Skeletal muscle tissue (tissue), 4 donors: ENCODE results near the gene PEAR1. TPM values are rescaled to one million over a fixed set of nuclear protein-coding genes. Genes with fewer than 3 reads are reported as not detected.
A peak's percentile ranks its signal among the peaks of the same experiment; 100 is the strongest.

Source experiments
- H3K27ac ChIP-seq: one replicate; pipeline ENCODE4 v1.7.0; 2013; ENCODE audit warnings: mild to moderate bottlenecking, low read depth, low read length, inconsistent platforms
- H3K27me3 ChIP-seq, 3 donors: one replicate each; pipeline ENCODE4 v1.7.0; 2013; ENCODE audit warnings: low read length in 3 of 3; ENCODE audit not compliant: control insufficient read depth in 3 of 3, insufficient read depth in 3 of 3
- H3K36me3 ChIP-seq, 3 donors: one replicate each; pipeline ENCODE4 v1.7.0; 2013; ENCODE audit warnings: low read length in 3 of 3; ENCODE audit not compliant: control insufficient read depth in 3 of 3, insufficient read depth in 3 of 3
- H3K4me1 ChIP-seq, 3 donors: one replicate each; pipeline ENCODE4 v1.7.0; 2013; ENCODE audit warnings: low read length in 3 of 3, mild to moderate bottlenecking in 3 of 3; ENCODE audit not compliant: control insufficient read depth in 3 of 3, insufficient read depth in 3 of 3
- H3K4me3 ChIP-seq, 3 donors: one replicate each; pipeline ENCODE4 v1.7.0; 2013; ENCODE audit warnings: low read length in 3 of 3
- H3K9ac ChIP-seq, 3 donors: one replicate each; pipeline ENCODE4 v1.7.0; 2013; ENCODE audit warnings: low read length in 3 of 3, mild to moderate bottlenecking in 3 of 3, moderate library complexity in 2 of 3, low read depth in 1 of 3
- H3K9me3 ChIP-seq, 3 donors: one replicate each; pipeline ENCODE4 v1.7.0; 2013; ENCODE audit warnings: low read length in 3 of 3; ENCODE audit not compliant: control insufficient read depth in 3 of 3
- total RNA-seq: library from RNA; depleted of rRNA; stranded (reverse); fragments of >200 nt; gene quantifications from one replicate; pipeline ENCODE4 v1.2.3, GENCODE V29; 2014
- donor health status: Osteomylitis.

Gene PEAR1
- total RNA-seq, 1 donor from 2014 or later, result 4.7 TPM

DNA sequence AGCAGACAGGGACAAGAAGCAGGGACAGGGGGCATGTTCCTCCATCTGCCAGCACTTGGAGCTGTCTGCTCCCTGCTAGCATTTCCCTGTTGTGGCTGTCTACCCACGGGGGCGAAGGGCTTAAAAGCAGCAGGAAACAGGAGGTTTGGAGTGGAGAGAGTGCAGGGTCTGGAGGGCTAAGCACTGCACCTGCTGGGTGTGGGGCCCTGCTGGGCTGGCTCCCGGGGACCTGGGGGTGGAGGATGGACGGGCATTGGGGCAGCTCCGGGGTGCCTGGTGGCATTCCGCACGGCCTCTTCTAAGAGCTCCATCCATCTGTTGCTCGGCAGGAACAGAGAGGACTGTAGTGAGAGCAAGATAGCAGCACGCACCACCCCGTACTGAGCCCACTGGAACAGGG lies 48.2 kb downstream of the PEAR1 start:
- no peaks in the 10 kb centered on the region for H3K27me3 ChIP-seq
- no peak overlapping the region for H3K4me3 ChIP-seq

DNA sequence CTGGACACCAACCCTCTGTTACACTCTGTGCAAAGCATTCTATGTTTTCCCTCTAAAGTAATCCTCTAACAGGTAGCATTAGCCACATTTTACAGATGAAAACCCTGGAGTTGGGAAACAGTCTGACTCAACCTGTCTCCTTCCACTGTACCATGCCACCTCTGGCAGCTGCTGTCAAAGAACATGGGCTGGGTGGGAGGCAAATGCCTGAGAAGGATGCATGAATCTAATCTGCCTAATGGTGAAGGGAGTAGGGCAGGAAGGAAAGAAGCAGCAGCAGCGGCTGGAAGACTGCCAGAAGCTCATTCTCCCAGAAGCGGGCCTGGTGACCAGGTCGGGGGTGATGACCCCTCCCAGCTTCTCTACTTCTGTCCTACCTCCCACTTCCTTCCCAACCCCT lies 48.7 kb downstream of the PEAR1 start:
- Histone ChIP-seq H3K27me3 (no peaks in the 10 kb centered on the region), H3K9me3 (no peaks in the 10 kb centered on the region), H3K4me1 (no peaks in the 10 kb centered on the region), H3K9ac (no peak overlapping the region), H3K27ac (no peak overlapping the region), H3K36me3 (peaks cover 88 to 97% (median 93%) of the 10 kb centered on the region in 3 donors), H3K4me3 (no peak overlapping the region)

More for the DNA sequence above, 48.2 kb downstream of the PEAR1 start:
- no peaks in the 10 kb centered on the region for H3K4me1 ChIP-seq
- peaks cover 84 to 97% (median 93%) of the 10 kb centered on the region in 3 donors for H3K36me3 ChIP-seq
- H3K9me3 ChIP-seq, result no peaks in the 10 kb centered on the region
- H3K27ac ChIP-seq, result no peak overlapping the region
- no peak overlapping the region for H3K9ac ChIP-seq

DNA sequence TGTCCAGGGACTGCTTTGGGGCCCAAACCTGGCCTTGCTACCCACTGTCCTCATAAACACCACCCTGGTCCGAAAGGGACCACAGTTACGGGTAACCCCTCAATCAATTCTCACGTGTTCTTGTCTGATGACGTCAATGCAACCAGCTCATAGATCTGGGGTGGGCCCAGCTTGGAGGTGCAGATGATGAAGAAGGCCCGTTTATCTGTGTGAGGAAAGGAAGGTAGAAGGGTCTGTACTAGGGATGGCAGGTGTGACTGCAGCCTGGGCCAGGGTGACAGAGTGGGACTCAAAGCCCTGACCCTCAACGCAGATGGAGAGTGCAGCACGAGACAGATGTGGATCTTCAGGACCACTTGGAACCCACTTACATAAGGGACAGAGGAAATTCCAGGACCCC lies 49.1 kb downstream of the PEAR1 start:
- Histone ChIP-seq H3K27ac (no peak overlapping the region), H3K36me3 (peaks cover 86 to 97% (median 93%) of the 10 kb centered on the region in 3 donors), H3K4me3 (no peak overlapping the region), H3K9me3 (no peaks in the 10 kb centered on the region), H3K9ac (no peak overlapping the region), H3K27me3 (no peaks in the 10 kb centered on the region), H3K4me1 (no peaks in the 10 kb centered on the region)

DNA sequence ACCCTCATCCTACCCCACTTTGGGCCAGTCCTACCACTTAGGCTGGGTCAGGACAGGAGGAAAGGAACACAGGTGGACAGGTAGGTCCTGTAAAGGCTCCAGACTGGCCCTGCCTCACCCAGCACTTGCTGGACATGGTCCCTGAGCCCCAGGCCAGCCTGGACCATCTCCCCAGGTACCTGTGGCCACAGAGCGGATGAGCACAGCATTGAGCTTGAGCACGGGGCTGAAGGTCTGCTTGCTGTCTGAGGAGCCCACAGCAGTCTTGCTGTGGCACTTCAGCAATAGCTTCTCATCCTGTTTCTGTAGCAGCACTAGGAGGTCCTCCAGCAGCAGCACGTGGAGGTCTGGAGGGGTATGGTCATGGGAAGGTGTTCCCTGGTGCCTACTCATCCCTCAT lies 50.2 kb downstream of the PEAR1 start:
- H3K9me3 ChIP-seq, result no peaks in the 10 kb centered on the region
- H3K9ac ChIP-seq, result peak overlapping the region in 1 of 3 donors; percentile 25
- H3K4me1 ChIP-seq, result no peaks in the 10 kb centered on the region
- H3K4me3 ChIP-seq, result no peak overlapping the region
- H3K27ac ChIP-seq, result no peak overlapping the region
- H3K27me3 ChIP-seq, result no peaks in the 10 kb centered on the region
- H3K36me3 ChIP-seq, result peaks cover 88 to 98% (median 94%) of the 10 kb centered on the region in 3 donors

DNA sequence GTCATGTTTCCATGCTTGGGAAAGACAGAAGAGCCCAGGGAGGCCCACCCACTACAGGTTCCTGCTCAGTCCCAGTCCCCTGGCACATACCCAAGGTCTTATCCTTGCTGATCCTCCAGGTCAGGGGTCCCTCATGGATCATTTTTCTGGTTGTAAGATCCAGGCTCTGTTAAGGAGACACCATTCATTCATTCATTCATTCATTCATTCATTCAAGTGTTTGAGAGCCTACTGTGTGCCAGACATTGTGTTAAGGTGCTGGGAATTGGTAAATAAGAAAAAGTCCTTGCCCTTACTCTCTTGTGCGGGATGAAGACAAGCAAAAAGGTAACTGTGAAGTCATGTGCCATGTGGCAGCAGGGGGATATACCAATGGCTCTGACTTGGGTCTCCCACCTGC lies 50.8 kb downstream of the PEAR1 start:
- Histone ChIP-seq H3K27me3 (no peaks in the 10 kb centered on the region), H3K4me1 (no peaks in the 10 kb centered on the region), H3K27ac (no peak overlapping the region), H3K36me3 (peaks cover 88 to 98% (median 94%) of the 10 kb centered on the region in 3 donors), H3K4me3 (no peak overlapping the region), H3K9me3 (no peaks in the 10 kb centered on the region), H3K9ac (no peak overlapping the region)

DNA sequence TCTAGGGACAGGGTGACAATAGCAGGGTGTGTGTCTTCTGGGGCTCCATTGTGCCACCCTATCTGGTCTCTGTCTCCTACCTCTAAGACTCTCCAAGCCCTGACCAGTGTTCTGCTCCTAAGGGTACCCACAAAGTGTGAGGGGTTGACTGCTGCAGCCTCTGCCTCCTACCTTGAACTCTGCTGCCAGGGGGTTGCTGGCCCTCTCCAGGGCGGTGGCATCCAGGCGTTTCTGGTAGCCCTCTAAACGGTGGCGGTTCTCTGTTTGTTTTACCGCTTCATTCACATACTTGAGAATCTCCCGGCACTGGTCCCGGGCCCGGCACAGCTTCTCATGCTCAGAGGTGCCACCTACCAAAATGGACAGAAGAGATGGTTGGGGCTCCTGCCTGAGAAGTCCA lies 51.3 kb downstream of the PEAR1 start:
- no peaks in the 10 kb centered on the region for H3K27me3 ChIP-seq
- H3K27ac ChIP-seq, result no peak overlapping the region
- H3K4me3 ChIP-seq, result no peak overlapping the region
- H3K9ac ChIP-seq, result no peak overlapping the region
- no peaks in the 10 kb centered on the region for H3K9me3 ChIP-seq
- peaks cover 87 to 98% (median 94%) of the 10 kb centered on the region in 3 donors for H3K36me3 ChIP-seq
- H3K4me1 ChIP-seq, result no peaks in the 10 kb centered on the region

DNA sequence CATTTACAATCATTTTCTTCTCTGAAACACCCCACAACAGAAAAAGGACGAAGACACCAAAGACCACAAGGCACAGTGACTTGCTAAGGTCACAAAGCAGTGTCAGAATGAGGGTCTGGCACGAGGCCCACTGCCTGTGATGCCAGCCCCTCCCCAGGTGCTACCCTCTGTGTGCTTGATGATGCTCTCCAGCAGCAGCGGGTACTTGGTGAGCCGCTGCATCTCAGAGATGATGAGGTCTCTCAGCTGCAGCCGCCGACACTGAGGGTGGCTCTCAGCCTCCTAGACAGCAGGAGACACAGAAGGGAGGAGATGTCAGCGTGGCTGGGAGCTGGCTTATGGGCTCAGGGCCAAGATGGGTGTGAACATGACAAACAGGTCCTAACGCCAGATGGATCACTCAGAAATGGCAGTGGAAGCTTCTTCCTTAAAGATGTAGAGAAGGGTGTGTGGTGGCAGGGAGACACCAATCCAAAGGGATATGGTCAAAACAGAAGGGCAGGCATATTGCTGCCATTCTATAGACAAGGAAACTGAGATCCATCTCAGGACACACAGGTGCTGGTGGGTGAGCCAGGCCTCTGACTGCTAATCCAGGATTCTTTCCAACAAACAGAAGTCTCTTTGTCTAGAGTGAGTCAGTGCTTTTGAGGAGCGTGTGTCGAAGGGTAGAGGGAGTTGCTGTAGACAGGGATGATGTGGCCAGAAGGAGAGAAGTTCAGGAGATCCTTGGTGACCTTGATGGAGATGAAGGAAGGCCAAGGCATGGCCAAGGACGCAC lies 52.6 kb downstream of the PEAR1 start:
- no peak overlapping the region for H3K4me3 ChIP-seq
- no peak overlapping the region for H3K9ac ChIP-seq
- H3K27ac ChIP-seq, result no peak overlapping the region
- no peaks in the 10 kb centered on the region for H3K4me1 ChIP-seq
- no peaks in the 10 kb centered on the region for H3K9me3 ChIP-seq
- H3K27me3 ChIP-seq, result no peaks in the 10 kb centered on the region
- peaks cover 77 to 99% (median 89%) of the 10 kb centered on the region in 3 donors for H3K36me3 ChIP-seq

DNA sequence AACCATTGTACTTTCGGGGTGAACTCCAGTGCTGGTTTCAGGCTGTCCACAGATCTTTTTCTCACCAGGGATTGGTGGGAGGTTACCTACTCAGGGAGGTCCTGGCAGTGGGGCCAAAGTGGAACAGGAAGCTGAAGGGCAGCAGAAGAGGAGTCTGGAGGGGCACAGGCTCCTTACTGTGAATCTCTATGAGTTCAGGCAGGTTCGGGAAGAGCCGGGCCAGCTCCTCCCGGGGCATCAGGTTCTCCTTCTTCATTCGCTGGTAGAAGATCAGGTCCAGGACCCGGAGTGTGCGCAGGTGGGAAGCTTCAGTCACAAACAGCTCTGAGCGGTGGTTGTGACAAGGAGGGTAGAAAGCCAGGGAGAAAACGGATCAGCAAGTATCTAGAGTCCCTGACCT lies 53.6 kb downstream of the PEAR1 start:
- no peaks in the 10 kb centered on the region for H3K9me3 ChIP-seq
- no peak overlapping the region for H3K9ac ChIP-seq
- H3K4me3 ChIP-seq, result no peak overlapping the region
- H3K4me1 ChIP-seq, result no peaks in the 10 kb centered on the region
- H3K27ac ChIP-seq, result no peak overlapping the region
- peaks cover 75 to 97% (median 89%) of the 10 kb centered on the region in 3 donors for H3K36me3 ChIP-seq
- H3K27me3 ChIP-seq, result no peaks in the 10 kb centered on the region

DNA sequence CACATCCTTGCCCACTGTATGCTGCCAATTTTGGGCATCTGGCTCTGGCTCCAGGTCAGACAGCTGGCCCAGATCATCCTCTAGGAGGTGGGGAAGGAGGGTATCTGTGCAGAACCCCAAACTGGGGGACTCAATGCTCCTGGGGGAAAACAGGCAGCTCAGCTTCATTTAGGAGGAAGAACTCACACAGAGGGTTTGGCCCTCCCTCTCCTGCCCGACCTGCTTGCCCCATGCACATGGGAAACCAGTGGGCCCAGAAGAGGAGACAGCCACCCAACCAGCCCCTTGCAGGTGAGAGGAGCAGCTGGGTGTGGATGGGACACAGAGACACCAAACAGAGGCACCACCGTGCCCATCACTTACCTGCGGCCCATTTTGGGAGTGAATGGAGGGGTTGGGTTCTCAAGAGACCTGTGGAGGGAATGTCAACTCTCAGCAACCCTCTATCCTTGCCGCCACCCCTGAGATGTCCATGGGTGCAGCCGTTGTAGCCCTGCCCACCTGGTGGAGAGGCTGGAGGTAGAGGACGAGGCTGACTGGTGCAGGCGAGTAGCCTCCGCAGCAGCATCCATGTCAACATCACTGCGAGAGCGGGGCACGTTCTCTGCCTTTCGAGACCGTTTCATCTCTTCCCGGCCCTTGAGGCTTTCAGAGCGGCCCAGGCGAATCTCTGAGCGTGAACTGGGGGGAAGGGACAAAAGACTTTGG lies 54.5 kb downstream of the PEAR1 start:
- Histone ChIP-seq H3K4me3 (no peak overlapping the region), H3K27ac (no peak overlapping the region), H3K4me1 (no peaks in the 10 kb centered on the region), H3K9ac (no peak overlapping the region), H3K9me3 (no peaks in the 10 kb centered on the region), H3K27me3 (no peaks in the 10 kb centered on the region), H3K36me3 (peaks cover 76 to 97% (median 91%) of the 10 kb centered on the region in 3 donors)

DNA sequence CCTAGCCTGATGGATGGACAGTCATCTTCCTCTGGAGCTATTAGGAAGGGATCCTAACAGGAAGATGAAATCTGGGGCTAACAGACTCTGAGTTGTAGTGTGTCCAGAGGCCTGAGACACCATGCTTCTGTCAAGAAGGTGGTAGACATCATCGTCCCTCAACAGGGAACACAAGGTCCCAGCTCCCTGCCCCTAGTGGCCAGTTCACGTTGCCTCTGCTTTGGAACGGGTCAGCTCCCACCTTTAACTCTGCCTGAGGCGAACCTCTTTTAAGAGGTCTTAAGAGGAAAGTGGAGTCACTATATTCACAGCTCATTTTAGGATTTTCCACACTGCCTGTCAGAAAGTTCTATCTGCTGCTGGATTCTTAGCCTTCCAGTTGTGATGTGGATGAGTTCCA lies 55.2 kb downstream of the PEAR1 start:
- no peak overlapping the region for H3K9ac ChIP-seq
- H3K4me3 ChIP-seq, result no peak overlapping the region
- H3K27me3 ChIP-seq, result no peaks in the 10 kb centered on the region
- H3K4me1 ChIP-seq, result no peaks in the 10 kb centered on the region
- no peak overlapping the region for H3K27ac ChIP-seq
- peaks cover 74 to 90% (median 85%) of the 10 kb centered on the region in 3 donors for H3K36me3 ChIP-seq
- no peaks in the 10 kb centered on the region for H3K9me3 ChIP-seq
